Chondrocyte (in vitro differentiated cells): ENCODE data around the gene TSHR. TPM values are rescaled to one million over a fixed set of nuclear protein-coding genes. Genes with fewer than 3 reads are reported as not detected.
"Not testable (repeated sequence)": the region's sequence is repeated elsewhere in the genome, so short reads cannot be mapped to it uniquely, and the experiment has no call there.

ENCODE experiments used
- DNase-seq: peaks from one replicate; pipeline ENCODE4 v3.0.0; 2021; ENCODE audit warnings: mixed read lengths, low spot score
- H3K27ac Mint-ChIP-seq: one replicate; pipeline ENCODE4 v1.8.0; 2021; ENCODE audit warnings: mild to moderate bottlenecking, moderate library complexity, mixed read lengths; ENCODE audit not compliant: unreplicated experiment
- H3K27me3 Mint-ChIP-seq: 2 replicates; pipeline ENCODE4 v1.8.0; 2021; ENCODE audit warnings: low read depth, mixed read lengths
- H3K36me3 Mint-ChIP-seq: 2 replicates; pipeline ENCODE4 v1.8.0; 2021; ENCODE audit warnings: low read depth, mixed read lengths
- H3K4me1 Mint-ChIP-seq: 2 replicates; pipeline ENCODE4 v1.8.0; 2021; ENCODE audit warnings: low read depth, mild to moderate bottlenecking, mixed read lengths
- H3K4me3 Mint-ChIP-seq: one replicate; pipeline ENCODE4 v1.8.0; 2021; ENCODE audit warnings: mild to moderate bottlenecking, moderate library complexity, mixed read lengths; ENCODE audit not compliant: unreplicated experiment
- H3K9me3 Mint-ChIP-seq: 2 replicates; pipeline ENCODE4 v1.8.0; 2021; ENCODE audit warnings: low read depth, mixed read lengths
- CTCF ChIP-seq: fragments of 200-600 bp; sonication (generic); IDR thresholded peaks from 2 replicates; pipeline ENCODE4 v1.5.0; 2021; ENCODE audit warnings: antibody characterized with exemption, mild to moderate bottlenecking, moderate library complexity
- total RNA-seq: library from RNA; stranded (reverse); gene quantifications from 3 replicates; pipeline ENCODE4 v1.2.1, GENCODE V29; 2021

Gene TSHR
- total RNA-seq, 1 donor from 2014 or later, result not detected

DNA sequence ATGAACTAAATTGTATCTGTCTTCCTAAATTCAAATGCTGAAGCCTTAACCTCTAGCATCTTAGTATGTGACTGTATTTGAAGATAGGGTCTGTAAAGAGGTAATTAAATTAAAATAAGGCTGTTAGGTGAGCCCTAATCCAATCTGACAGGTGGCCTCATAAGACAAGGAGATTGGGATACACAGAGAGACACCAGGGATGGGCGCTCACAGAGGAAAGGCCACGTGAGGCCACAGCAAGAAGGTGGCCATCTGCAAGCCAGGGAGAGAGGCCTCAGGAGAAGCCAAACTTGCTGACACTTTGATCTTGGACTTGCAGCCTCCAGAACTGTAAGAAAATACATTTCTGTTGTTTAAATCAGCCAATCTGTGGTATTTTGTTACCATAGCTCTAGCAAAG is 154.8 kb downstream of the TSHR start:
- Mint-ChIP-seq H3K36me3 (no peaks in the 10 kb centered on the region), H3K27me3 (peaks cover 4% of the 10 kb centered on the region), H3K9me3 (no peaks in the 10 kb centered on the region), H3K4me1 (no peaks in the 10 kb centered on the region), H3K4me3 (no peak overlapping the region), H3K27ac (no peak overlapping the region)
- no peak for DNase-seq
- no peak for TF ChIP-seq CTCF

DNA sequence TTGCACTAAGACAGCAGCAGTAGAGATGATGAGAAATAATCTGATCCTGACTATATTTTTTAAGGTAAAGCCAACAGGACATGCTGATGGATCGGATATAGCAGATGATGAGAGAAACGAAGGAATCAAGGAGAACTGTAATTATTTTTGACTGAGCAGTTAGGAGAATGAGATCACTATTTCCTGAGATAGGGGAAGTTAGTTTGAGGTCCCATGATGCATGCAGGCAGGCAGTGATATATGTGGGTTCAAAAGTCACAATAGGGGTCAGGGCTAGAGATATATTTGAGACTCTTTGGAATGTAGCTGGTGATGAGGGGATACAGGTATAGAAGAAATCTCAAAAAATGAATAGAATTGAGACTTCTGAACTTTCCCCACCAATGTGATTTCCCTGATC is 157.8 kb downstream of the TSHR start:
- no peaks in the 10 kb centered on the region for H3K4me1 Mint-ChIP-seq
- no peaks in the 10 kb centered on the region for H3K36me3 Mint-ChIP-seq
- H3K9me3 Mint-ChIP-seq, result no peaks in the 10 kb centered on the region
- no peak for TF ChIP-seq CTCF
- no peak overlapping the region for H3K27ac Mint-ChIP-seq
- H3K4me3 Mint-ChIP-seq, result no peak overlapping the region
- peaks cover 4% of the 10 kb centered on the region for H3K27me3 Mint-ChIP-seq
- DNase-seq, result no peak

GRCh38 chr14:81113945-81114820 is 158.8 kb downstream of the TSHR start:
- not testable (repeated sequence) for H3K27me3 Mint-ChIP-seq, DNase-seq, H3K9me3 Mint-ChIP-seq, H3K27ac Mint-ChIP-seq, H3K36me3 Mint-ChIP-seq, H3K4me1 Mint-ChIP-seq
- H3K4me3 Mint-ChIP-seq, result peak overlapping the region; percentile 60

GRCh38 chr14:81120501-81120900 is 165.1 kb downstream of the TSHR start:
- Mint-ChIP-seq H3K27me3 (peaks cover 2% of the 10 kb centered on the region), H3K27ac (no peak overlapping the region), H3K4me1 (no peaks in the 10 kb centered on the region), H3K4me3 (no peak overlapping the region), H3K36me3 (no peaks in the 10 kb centered on the region), H3K9me3 (peaks cover 6% of the 10 kb centered on the region)
- TF ChIP-seq CTCF, result no peak
- DNase-seq, result no peak

- DNase-seq, result no peak
- H3K4me3 Mint-ChIP-seq, result no peak overlapping the region
- no peak overlapping the region for H3K27ac Mint-ChIP-seq
- TF ChIP-seq CTCF, result no peak
- peaks cover 4% of the 10 kb centered on the region for H3K27me3 Mint-ChIP-seq
- peaks cover 6% of the 10 kb centered on the region for H3K9me3 Mint-ChIP-seq
- no peaks in the 10 kb centered on the region for H3K4me1 Mint-ChIP-seq
- H3K36me3 Mint-ChIP-seq, result no peaks in the 10 kb centered on the region
Measured at GRCh38 chr14:81122326-81122725, 166.9 kb downstream of the TSHR start.

- DNase-seq, result no peak
- TF ChIP-seq CTCF, result no peak
- Mint-ChIP-seq H3K9me3 (peaks cover 4% of the 10 kb centered on the region), H3K27ac (no peak overlapping the region), H3K36me3 (no peaks in the 10 kb centered on the region), H3K4me1 (no peaks in the 10 kb centered on the region), H3K4me3 (no peak overlapping the region), H3K27me3 (peaks cover 4% of the 10 kb centered on the region)
Measured at GRCh38 chr14:81123811-81124210, 168.4 kb downstream of the TSHR start.
